OCI-LY7 (cell line): ENCODE results near the gene NPAT. TPM values are rescaled to one million over a fixed set of nuclear protein-coding genes. Genes with fewer than 3 reads are reported as not detected.

Source experiments
- BruUV-seq: library from RNA; stranded (reverse); fragments of 400-500 nt; replicated peaks from 2 replicates; lab custom pipeline; 2021; lab: Mats Ljungman, UMichigan
- CTCF ChIA-PET: fragments of 300-600 bp; sonication (Branson Sonifier 250); formaldehyde crosslinking; loops from one replicate; lab custom pipeline; 2022; ENCODE audit warnings: antibody characterized with exemption; ENCODE audit not compliant: unreplicated experiment; lab: Charles Lee
- POLR2A ChIA-PET: fragments of 300-600 bp; sonication (Branson Sonifier 250); formaldehyde crosslinking; loops from one replicate; lab custom pipeline; 2022; ENCODE audit warnings: antibody characterized with exemption; lab: Charles Lee
- DNase-seq: peaks from one replicate; pipeline ENCODE4 v3.0.0-alpha.2; 2015; ENCODE audit warnings: low spot score
- H2AFZ ChIP-seq: fragments of 200-600 bp; sonication (generic), shearing (Covaris generic); 2 replicates; pipeline ENCODE4 v1.6.1; 2014; ENCODE audit warnings: mild to moderate bottlenecking, antibody characterized with exemption, low read length, moderate library complexity
- H3K27ac ChIP-seq: fragments of 200-600 bp; sonication (generic); 2 replicates; pipeline ENCODE4 v1.5.1; 2014; ENCODE audit warnings: mixed run types, low read depth, mild to moderate bottlenecking, moderate library complexity, low read length, inconsistent platforms; ENCODE audit not compliant: poor library complexity, severe bottlenecking
- H3K36me3 ChIP-seq: fragments of 200-600 bp; sonication (generic); 2 replicates; pipeline ENCODE4 v1.6.1; 2014; ENCODE audit warnings: mild to moderate bottlenecking, antibody characterized with exemption, low read length, moderate library complexity, mixed read lengths; ENCODE audit not compliant: insufficient read depth
- H3K4me1 ChIP-seq: fragments of 200-600 bp; sonication (generic); 2 replicates; pipeline ENCODE4 v1.5.1; 2014; ENCODE audit warnings: mild to moderate bottlenecking, low read length; ENCODE audit not compliant: insufficient read depth, poor library complexity, severe bottlenecking
- H3K4me2 ChIP-seq: fragments of 200-600 bp; sonication (generic); 2 replicates; pipeline ENCODE4 v1.6.1; 2014; ENCODE audit warnings: mild to moderate bottlenecking, low read length
- H3K4me3 ChIP-seq: fragments of 200-600 bp; sonication (generic); 2 replicates; pipeline ENCODE4 v1.5.1; 2014; ENCODE audit warnings: mild to moderate bottlenecking, low read depth, low read length; ENCODE audit not compliant: poor library complexity, severe bottlenecking
- H3K79me2 ChIP-seq: fragments of 200-600 bp; sonication (generic); 2 replicates; pipeline ENCODE4 v1.6.1; 2016; ENCODE audit warnings: low read depth, mild to moderate bottlenecking, low read length, moderate library complexity, mixed read lengths; ENCODE audit not compliant: insufficient read depth
- H3K9me2 ChIP-seq: fragments of 200-600 bp; sonication (generic); 2 replicates; pipeline ENCODE4 v1.6.1; 2016; ENCODE audit warnings: mild to moderate bottlenecking, low read length, mixed read lengths; ENCODE audit not compliant: insufficient read depth
- H3K9me3 ChIP-seq: fragments of 200-600 bp; sonication (generic); 2 replicates; pipeline ENCODE4 v1.6.1; 2014; ENCODE audit warnings: mild to moderate bottlenecking, mixed run types, low read length, mixed read lengths
- H4K20me1 ChIP-seq: fragments of 200-600 bp; sonication (generic); 2 replicates; pipeline ENCODE4 v1.6.1; 2014; ENCODE audit warnings: mild to moderate bottlenecking, antibody characterized with exemption, low read length, moderate library complexity, mixed read lengths; ENCODE audit not compliant: insufficient read depth
- CTCF ChIP-seq: fragments of 200-600 bp; sonication (generic); conservative IDR thresholded peaks from 2 replicates; pipeline ENCODE4 v1.5.1; 2014; ENCODE audit warnings: mild to moderate bottlenecking, antibody characterized with exemption, low read length, moderate library complexity, mixed read lengths
- EZH2phosphoT487 ChIP-seq: fragments of 200-600 bp; sonication (generic); IDR thresholded peaks from 2 replicates; pipeline ENCODE4 v1.6.1; 2018; ENCODE audit warnings: low read depth, borderline replicate concordance, mild to moderate bottlenecking, mixed run types, antibody characterized with exemption, low read length, moderate library complexity, mixed read lengths
- intact Hi-C: fragments of 100-400 bp; cut with micrococcal nuclease; formaldehyde crosslinking; loops from one replicate; pipeline ENCODE4 v1.10.0; 2022; ENCODE audit not compliant: unreplicated experiment
- total RNA-seq, 2 experiments: library from RNA; depleted of rRNA in 1 of 2; stranded (reverse); fragments of >200 nt in 1 of 2; shearing (Covaris generic) in 1 of 2; gene quantifications; 2 replicates each; pipeline ENCODE4 v1.2.3, GENCODE V29; 2014 to 2022

The NPAT gene
- total RNA-seq, 2 experiments from 2014 or later, result 22.6 to 26.9 TPM

DNA sequence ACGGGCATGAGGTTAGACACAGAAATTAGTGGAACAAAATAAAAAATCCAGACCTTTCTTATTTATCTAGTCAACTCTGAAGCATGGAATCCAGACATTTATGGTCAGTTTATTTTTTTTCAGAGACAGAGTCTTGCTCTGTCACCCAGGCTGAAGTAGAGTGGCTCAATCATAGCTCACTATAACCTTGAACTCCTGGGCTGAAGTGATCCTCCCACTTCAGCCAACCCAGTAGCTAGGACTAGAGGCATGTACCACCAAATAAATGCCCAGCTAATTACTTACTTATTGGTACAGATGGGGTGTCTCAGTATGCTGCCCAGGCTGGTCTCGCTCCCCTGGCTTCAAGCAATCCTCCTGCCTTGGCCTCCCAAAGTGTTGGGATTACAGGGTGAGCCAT, 8.7 kb downstream of the NPAT start:
- Histone ChIP-seq H3K9me3 (peaks cover 18% of the 10 kb centered on the region; the same call in 1 of the 2 replicates), H3K9me2 (no peaks in the 10 kb centered on the region), H3K4me1 (peaks cover 3% of the 10 kb centered on the region), H3K27ac (no peak overlapping the region), H4K20me1 (0 out of 2 replicates have a peak, but pooled peaks cover 9% of the 10 kb centered on the region), H3K4me3 (no peak overlapping the region), H3K79me2 (peaks cover 93% of the 10 kb centered on the region), H2AFZ (no peak overlapping the region), H3K36me3 (peaks cover 88% of the 10 kb centered on the region), H3K4me2 (no peak overlapping the region)
- ChIA-PET POLR2A (interaction anchor here (1.1 to 1.3 kb wide), 2 partner anchors 9 to 23 kb away, joined by 3 to 4 read pairs; partner anchors contain the start of genes ATM and NPAT), CTCF (no interaction called here)
- intact Hi-C loops, result no loop called here
- no peak for TF ChIP-seq CTCF
- no peak for DNase-seq
- no TSS peak for BruUV-seq

GRCh38 chr11:108210441-108210840, 12.0 kb downstream of the NPAT start:
- TF ChIP-seq EZH2phosphoT487 (no peak), CTCF (no peak)
- DNase-seq, result no peak

DNA sequence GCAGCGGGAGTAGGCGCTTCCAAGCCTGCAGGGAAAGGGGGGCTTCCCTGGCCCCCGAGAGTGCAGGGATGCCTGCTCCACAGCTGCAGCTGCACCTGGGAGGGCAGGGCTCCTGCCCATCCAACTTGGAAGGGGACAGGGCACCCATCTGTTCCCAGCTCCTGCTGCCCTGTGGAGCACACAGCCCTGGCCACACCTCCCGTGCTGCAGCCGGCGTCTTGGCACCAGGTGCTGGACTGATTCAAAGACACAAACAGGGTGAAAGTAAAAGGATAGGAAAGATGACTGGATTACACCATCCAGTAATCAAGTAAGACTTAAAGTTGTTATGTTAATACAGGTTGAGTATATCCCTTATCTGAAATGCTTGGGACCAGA, 14.8 kb downstream of the NPAT start:
- CTCF ChIA-PET, result no interaction called here
- TF ChIP-seq EZH2phosphoT487, result no peak
- TF ChIP-seq CTCF, result no peak
- Histone ChIP-seq H3K27ac (no peak overlapping the region), H3K9me2 (no peaks in the 10 kb centered on the region), H3K9me3 (peaks cover 72% of the 10 kb centered on the region), H3K4me2 (no peak overlapping the region), H4K20me1 (no peaks in the 10 kb centered on the region), H3K79me2 (peaks cover 86% of the 10 kb centered on the region), H3K4me1 (no peaks in the 10 kb centered on the region), H2AFZ (no peak overlapping the region), H3K4me3 (no peak overlapping the region), H3K36me3 (peaks cover 99% of the 10 kb centered on the region)
- intact Hi-C loops, result no loop called here
- POLR2A ChIA-PET, result interaction anchor here (0.6 kb wide), 1 partner anchor 39 kb away, joined by 3 read pairs; no protein-coding TSS in a partner anchor
- no TSS peak for BruUV-seq
- DNase-seq, result no peak

More at GRCh38 chr11:108210441-108210840, 12.0 kb downstream of the NPAT start:
- Histone ChIP-seq H4K20me1 (no peaks in the 10 kb centered on the region), H3K4me3 (no peak overlapping the region), H3K79me2 (peaks cover 91% of the 10 kb centered on the region), H3K4me1 (no peaks in the 10 kb centered on the region), H2AFZ (no peak overlapping the region), H3K4me2 (no peak overlapping the region), H3K27ac (no peak overlapping the region), H3K9me3 (peaks cover 49% of the 10 kb centered on the region), H3K36me3 (peaks cover 93% of the 10 kb centered on the region), H3K9me2 (no peaks in the 10 kb centered on the region)
- POLR2A ChIA-PET, result interaction anchor here (0.6 to 0.8 kb wide), 3 partner anchors 40 to 184 kb away, joined by 3 to 8 read pairs (median 5); no protein-coding TSS in a partner anchor
- intact Hi-C loops, result no loop called here
- no TSS peak for BruUV-seq
- CTCF ChIA-PET, result no interaction called here
